Measurements from ENCODE around the gene ARHGEF16. TPM values are rescaled to one million over a fixed set of nuclear protein-coding genes. Genes with fewer than 3 reads are reported as not detected.

Gene ARHGEF16
- total RNA-seq, 1 experiment from 2014 or later: 17.2 TPM

DNA sequence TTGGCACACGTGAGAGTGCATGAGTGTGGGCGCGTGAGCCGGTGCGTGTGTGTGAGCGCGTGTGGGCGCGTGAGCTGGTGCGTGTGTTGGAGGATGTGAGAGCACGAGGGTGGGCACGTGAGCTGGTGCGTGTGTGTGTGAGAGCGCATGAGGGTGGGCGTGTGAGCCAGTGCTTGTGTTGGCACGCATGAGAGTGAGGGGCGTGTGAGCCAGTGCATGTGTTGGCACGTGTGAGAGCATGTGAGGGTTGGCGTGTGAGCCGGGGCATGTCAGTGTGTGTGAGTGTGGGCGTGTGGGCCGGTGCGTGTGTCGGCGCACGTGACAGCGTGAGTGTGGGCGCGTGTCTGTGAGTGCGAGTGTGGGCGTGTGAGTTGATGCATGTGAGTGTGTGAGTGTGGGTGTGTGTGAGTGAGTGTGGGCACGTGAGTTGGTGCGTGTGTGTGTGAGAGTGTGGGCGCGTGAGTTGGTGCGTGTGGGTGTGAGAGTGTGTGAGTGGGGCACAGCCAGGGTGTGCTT, 45.7 kb upstream of the ARHGEF16 start:
- Mint-ChIP-seq H3K27ac (no peak overlapping the region), H3K9me3 (no peaks in the 10 kb centered on the region)

DNA sequence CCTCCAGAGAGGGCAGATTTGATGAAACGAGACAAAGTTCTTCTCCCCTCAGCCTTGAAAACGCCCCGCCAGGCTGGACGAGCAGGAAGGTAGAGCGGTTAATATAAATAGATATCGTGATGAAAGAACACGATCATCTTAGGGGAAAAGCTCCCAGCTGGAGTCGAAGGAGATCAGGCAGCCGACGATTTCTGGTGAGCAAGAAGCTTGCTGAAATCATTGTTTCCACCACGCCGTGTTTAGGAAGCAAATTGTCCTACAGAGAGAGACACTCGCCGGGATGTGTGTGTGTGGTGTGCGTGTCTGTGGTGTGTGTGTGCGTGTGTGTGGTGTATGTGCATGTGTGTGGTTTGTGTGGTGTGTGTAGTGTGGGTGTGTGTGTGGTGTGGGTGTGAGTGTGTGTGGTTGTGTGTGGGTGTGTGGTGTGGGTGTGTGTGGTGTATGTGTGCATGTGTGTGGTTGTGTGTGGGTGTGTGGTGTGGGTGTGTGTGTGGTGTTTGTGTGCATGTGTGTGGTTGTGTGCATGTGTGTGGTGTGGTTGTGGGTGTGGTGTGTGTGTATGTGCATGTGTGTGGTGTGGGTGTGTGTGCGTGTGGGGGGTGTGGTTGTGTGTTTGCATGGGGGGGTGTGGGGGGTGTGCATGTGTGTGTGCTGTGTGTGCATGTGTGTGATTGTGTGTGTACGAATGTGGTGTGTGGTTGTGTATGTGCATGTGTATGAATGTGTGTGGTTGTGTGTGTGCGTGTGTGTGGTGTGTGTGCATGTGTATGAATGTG, 44.9 kb upstream of the ARHGEF16 start:
- TF ChIP-seq, protein P1, sequence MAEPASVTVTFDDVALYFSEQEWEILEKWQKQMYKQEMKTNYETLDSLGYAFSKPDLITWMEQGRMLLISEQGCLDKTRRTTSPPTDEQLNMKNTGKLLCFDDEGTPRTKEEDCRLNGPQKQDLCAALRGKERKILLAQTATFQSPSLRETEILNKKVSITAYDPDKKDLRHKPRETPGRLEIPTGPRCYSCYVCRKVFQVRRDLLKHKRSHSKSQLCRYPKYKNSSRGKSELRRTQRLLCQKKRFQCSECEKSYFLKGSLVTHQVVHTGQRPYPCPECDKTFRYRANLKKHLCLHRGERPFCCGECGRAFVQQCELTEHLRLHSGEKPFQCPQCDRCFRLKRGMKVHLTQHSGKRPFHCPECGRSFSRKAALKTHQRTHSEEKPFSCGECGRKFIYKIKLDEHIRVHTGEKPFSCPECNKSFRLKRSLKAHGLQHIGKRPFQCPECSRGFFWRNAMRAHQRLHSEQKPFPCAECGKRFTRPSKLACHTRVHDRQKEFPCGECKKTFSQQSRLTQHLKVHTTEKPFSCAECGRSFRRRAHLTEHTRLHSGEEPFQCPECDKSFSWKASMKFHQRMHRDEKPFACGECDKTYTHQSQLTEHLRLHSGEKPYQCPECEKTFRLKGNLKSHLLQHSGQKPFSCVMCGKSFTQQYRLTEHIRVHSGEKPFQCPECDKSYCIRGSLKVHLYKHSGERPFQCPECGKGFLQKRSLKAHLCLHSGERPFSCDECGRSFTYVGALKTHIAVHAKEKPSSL (CRISPR knock-in tag; conservative IDR thresholded peaks at IDR 0.05): no peak
- TF ChIP-seq TEAD1 (CRISPR knock-in tag; IDR thresholded peaks at IDR 0.05): no peak
- TF ChIP-seq NR3C1 (CRISPR knock-in tag; conservative IDR thresholded peaks at IDR 0.05; ENCODE audit: low read depth): no peak
- Mint-ChIP-seq H3K9me3 (no peaks in the 10 kb centered on the region), H3K4me1 (no peaks in the 10 kb centered on the region), H3K27ac (no peak overlapping the region), H3K4me3 (no peak overlapping the region), H3K27me3 (ENCODE audit: low read depth) (no peaks in the 10 kb centered on the region), H3K36me3 (no peaks in the 10 kb centered on the region)
- POLR2A ChIA-PET: no interaction called here
- DNase-seq (ENCODE audit: low spot score) (no peak), ATAC-seq (no peak)
- CTCF ChIA-PET: interaction anchor here (0.5 to 1.5 kb wide), 6 partner anchors 15 to 306 kb away, joined by 3 to 6 read pairs (median 3); no protein-coding TSS in a partner anchor

More for the DNA sequence above, 45.7 kb upstream of the ARHGEF16 start:
- DNase-seq (ENCODE audit: low spot score) (no peak), ATAC-seq (no peak)
- Mint-ChIP-seq H3K36me3 (no peaks in the 10 kb centered on the region), H3K4me1 (no peaks in the 10 kb centered on the region), H3K4me3 (no peak overlapping the region), H3K27me3 (ENCODE audit: low read depth) (no peaks in the 10 kb centered on the region)
- CTCF ChIA-PET: no interaction called here
- TF ChIP-seq TEAD4 (CRISPR knock-in tag; IDR thresholded peaks at IDR 0.05) (no peak), OVOL2 (CRISPR knock-in tag; IDR thresholded peaks at IDR 0.05; ENCODE audit: borderline replicate concordance) (no peak)
- TF ChIP-seq, protein P2, sequence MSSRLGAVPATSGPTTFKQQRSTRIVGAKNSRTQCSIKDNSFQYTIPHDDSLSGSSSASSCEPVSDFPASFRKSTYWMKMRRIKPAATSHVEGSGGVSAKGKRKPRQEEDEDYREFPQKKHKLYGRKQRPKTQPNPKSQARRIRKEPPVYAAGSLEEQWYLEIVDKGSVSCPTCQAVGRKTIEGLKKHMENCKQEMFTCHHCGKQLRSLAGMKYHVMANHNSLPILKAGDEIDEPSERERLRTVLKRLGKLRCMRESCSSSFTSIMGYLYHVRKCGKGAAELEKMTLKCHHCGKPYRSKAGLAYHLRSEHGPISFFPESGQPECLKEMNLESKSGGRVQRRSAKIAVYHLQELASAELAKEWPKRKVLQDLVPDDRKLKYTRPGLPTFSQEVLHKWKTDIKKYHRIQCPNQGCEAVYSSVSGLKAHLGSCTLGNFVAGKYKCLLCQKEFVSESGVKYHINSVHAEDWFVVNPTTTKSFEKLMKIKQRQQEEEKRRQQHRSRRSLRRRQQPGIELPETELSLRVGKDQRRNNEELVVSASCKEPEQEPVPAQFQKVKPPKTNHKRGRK (CRISPR knock-in tag; IDR thresholded peaks at IDR 0.05; ENCODE audit: borderline replicate concordance): no peak
- TF ChIP-seq, protein P3, sequence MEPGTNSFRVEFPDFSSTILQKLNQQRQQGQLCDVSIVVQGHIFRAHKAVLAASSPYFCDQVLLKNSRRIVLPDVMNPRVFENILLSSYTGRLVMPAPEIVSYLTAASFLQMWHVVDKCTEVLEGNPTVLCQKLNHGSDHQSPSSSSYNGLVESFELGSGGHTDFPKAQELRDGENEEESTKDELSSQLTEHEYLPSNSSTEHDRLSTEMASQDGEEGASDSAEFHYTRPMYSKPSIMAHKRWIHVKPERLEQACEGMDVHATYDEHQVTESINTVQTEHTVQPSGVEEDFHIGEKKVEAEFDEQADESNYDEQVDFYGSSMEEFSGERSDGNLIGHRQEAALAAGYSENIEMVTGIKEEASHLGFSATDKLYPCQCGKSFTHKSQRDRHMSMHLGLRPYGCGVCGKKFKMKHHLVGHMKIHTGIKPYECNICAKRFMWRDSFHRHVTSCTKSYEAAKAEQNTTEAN (CRISPR knock-in tag; IDR thresholded peaks at IDR 0.05): peak; percentile 35; the same call in 1 of the 2 replicates
- POLR2A ChIA-PET: no interaction called here

DNA sequence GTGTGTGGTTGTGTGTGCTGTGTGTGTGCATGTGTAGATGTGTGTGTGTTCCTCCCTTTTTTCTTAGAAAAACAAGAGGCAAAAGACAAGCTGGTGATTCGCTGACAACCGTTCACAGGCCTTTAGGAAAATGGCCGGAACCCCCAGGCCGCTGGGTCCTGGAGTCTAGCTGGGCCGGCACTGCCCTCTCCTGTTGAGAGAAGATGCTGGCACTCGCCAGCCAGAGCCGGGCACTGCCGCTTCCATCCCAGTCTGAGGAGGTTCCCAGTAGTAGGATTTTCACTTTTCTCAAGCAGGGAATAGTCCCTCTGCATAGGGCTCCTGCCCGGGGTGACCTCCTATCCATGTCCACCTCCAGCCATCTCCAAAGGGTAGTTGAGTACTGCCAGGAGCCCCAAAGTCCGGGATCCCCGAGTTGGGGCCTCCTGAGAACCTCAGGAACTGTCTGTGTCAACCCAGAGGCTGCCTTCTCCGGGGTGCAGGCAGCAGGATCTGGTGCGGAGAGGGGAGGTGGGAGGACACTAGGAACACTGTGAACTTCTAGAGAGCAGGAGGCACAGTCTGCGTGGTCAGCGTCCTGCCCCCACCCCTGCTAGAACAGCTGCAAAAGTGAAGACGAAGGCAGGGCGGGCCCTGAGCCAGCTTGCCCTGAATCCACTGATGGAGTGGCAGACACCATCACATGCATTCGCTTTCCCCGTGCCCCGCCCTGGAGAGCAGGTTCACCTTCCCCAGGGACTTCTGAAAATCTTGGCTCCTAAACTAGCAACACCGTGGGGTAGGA, 44.1 kb upstream of the ARHGEF16 start:
- CTCF ChIA-PET: interaction anchor here (0.5 to 1.5 kb wide), 6 partner anchors 14 to 307 kb away, joined by 3 to 6 read pairs (median 3); no protein-coding TSS in a partner anchor
- Mint-ChIP-seq H3K36me3 (no peaks in the 10 kb centered on the region), H3K4me3 (no peak overlapping the region), H3K27me3 (ENCODE audit: low read depth) (no peaks in the 10 kb centered on the region), H3K27ac (no peak overlapping the region), H3K9me3 (no peaks in the 10 kb centered on the region), H3K4me1 (no peaks in the 10 kb centered on the region)
- DNase-seq (ENCODE audit: low spot score): peak; percentile 51
- POLR2A ChIA-PET: interaction anchor here (0.6 kb wide), 1 partner anchor 14 kb away, joined by 3 read pairs; no protein-coding TSS in a partner anchor
- ATAC-seq: peak; percentile 59
- TF ChIP-seq, protein P4, sequence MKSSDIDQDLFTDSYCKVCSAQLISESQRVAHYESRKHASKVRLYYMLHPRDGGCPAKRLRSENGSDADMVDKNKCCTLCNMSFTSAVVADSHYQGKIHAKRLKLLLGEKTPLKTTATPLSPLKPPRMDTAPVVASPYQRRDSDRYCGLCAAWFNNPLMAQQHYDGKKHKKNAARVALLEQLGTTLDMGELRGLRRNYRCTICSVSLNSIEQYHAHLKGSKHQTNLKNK (CRISPR knock-in tag; IDR thresholded peaks at IDR 0.05): no peak
- TF ChIP-seq, protein P2 (CRISPR knock-in tag; IDR thresholded peaks at IDR 0.05; ENCODE audit: borderline replicate concordance): no peak
- TF ChIP-seq ZNF121 (CRISPR knock-in tag; IDR thresholded peaks at IDR 0.05) (no peak), SP1 (CRISPR knock-in tag; conservative IDR thresholded peaks at IDR 0.05) (no peak)
- TF ChIP-seq, protein P5, sequence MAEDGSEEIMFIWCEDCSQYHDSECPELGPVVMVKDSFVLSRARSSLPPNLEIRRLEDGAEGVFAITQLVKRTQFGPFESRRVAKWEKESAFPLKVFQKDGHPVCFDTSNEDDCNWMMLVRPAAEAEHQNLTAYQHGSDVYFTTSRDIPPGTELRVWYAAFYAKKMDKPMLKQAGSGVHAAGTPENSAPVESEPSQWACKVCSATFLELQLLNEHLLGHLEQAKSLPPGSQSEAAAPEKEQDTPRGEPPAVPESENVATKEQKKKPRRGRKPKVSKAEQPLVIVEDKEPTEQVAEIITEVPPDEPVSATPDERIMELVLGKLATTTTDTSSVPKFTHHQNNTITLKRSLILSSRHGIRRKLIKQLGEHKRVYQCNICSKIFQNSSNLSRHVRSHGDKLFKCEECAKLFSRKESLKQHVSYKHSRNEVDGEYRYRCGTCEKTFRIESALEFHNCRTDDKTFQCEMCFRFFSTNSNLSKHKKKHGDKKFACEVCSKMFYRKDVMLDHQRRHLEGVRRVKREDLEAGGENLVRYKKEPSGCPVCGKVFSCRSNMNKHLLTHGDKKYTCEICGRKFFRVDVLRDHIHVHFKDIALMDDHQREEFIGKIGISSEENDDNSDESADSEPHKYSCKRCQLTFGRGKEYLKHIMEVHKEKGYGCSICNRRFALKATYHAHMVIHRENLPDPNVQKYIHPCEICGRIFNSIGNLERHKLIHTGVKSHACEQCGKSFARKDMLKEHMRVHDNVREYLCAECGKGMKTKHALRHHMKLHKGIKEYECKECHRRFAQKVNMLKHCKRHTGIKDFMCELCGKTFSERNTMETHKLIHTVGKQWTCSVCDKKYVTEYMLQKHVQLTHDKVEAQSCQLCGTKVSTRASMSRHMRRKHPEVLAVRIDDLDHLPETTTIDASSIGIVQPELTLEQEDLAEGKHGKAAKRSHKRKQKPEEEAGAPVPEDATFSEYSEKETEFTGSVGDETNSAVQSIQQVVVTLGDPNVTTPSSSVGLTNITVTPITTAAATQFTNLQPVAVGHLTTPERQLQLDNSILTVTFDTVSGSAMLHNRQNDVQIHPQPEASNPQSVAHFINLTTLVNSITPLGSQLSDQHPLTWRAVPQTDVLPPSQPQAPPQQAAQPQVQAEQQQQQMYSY (CRISPR knock-in tag; IDR thresholded peaks at IDR 0.05): no peak
- TF ChIP-seq, protein P6, sequence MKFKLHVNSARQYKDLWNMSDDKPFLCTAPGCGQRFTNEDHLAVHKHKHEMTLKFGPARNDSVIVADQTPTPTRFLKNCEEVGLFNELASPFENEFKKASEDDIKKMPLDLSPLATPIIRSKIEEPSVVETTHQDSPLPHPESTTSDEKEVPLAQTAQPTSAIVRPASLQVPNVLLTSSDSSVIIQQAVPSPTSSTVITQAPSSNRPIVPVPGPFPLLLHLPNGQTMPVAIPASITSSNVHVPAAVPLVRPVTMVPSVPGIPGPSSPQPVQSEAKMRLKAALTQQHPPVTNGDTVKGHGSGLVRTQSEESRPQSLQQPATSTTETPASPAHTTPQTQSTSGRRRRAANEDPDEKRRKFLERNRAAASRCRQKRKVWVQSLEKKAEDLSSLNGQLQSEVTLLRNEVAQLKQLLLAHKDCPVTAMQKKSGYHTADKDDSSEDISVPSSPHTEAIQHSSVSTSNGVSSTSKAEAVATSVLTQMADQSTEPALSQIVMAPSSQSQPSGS (CRISPR knock-in tag; IDR thresholded peaks at IDR 0.05; ENCODE audit: borderline replicate concordance, low read depth): no peak

All from WTC11 (cell line).